Peyer's patch (tissue), 4 donors: ENCODE results near the gene TMEM63A.

ENCODE experiments used
- POLR2A ChIP-seq, 2 donors: fragments of 450-650 bp; IDR thresholded peaks; one replicate each; pipeline ENCODE4 v1.5.1; 2017; ENCODE audit warnings: antibody characterized with exemption in 2 of 2, mild to moderate bottlenecking in 2 of 2, moderate library complexity in 2 of 2
- TF ChIP-seq, protein P1 (sequence below), 6 experiments: fragments of 450-650 bp in 4 of 6; fragments of 200-600 bp in 2 of 6; sonication (generic) in 1 of 6; IDR thresholded peaks; one replicate each; pipeline ENCODE4 v1.5.1; 2017 to 2019; ENCODE audit warnings: antibody characterized with exemption in 6 of 6, mild to moderate bottlenecking in 3 of 6, moderate library complexity in 1 of 6

DNA sequence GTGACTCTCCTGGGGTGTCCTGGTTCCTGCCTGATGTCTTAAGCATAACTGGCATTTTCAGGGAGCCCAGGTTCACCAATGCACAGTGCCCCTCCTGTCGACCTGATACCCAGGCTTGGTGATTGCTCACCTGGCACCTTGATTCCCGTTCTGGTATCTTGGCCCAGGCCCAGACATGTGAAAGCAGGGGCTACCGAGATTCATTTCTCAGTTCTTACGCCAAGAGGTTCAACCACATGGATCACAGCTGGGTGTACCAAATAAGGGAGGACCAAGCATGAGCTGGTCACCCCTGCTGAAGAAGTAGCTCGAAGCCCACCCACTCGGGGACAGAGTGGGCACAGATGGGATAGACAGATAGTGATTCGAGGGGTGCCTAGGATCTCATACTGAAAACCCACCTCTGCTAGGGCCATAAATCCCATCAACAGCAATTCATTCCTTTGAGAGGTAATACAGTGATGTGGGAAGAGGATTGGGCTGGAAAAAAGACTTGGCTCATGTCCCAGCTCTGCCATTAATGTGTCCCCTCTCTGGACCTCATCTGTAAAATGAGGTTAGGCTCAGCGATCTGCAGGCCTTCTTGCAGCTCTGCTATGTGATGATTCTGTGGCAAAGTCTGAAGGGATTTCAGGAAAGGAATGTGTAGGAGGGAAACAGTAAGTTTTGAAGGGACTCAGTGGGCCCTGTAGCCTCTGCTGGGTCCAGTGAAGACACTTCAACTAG lies 69.5 kb downstream of the TMEM63A start:
- TF ChIP-seq, protein P1, sequence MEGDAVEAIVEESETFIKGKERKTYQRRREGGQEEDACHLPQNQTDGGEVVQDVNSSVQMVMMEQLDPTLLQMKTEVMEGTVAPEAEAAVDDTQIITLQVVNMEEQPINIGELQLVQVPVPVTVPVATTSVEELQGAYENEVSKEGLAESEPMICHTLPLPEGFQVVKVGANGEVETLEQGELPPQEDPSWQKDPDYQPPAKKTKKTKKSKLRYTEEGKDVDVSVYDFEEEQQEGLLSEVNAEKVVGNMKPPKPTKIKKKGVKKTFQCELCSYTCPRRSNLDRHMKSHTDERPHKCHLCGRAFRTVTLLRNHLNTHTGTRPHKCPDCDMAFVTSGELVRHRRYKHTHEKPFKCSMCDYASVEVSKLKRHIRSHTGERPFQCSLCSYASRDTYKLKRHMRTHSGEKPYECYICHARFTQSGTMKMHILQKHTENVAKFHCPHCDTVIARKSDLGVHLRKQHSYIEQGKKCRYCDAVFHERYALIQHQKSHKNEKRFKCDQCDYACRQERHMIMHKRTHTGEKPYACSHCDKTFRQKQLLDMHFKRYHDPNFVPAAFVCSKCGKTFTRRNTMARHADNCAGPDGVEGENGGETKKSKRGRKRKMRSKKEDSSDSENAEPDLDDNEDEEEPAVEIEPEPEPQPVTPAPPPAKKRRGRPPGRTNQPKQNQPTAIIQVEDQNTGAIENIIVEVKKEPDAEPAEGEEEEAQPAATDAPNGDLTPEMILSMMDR (IDR thresholded peaks at IDR 0.05) = no peak
- no peak for TF ChIP-seq POLR2A (IDR thresholded peaks at IDR 0.05)
